ENCODE data around the gene PHACTR1. TPM values are rescaled to one million over a fixed set of nuclear protein-coding genes. Genes with fewer than 3 reads are reported as not detected.

The PHACTR1 gene
- total RNA-seq, 2 donors from 2014 or later = 6.0 to 12.9 TPM

DNA sequence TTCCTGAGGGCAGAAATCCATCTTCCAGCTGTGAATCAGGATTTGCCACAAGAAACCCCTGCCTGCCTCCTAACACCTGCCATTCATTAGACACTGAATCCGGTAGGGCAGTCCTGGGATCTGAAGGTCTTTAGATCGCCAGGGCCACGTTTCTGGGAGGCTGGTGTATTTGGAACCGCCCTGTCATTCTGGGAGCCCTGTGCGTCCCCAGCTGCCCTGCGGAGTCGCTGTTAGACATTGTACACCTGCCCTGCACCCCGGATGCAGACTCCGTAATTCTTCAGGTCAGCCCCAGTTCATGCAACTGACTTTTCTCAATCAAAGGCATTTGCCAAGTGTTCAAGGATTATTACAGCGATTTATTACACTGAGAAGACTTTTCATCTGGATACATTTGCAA lies 418.6 kb downstream of the PHACTR1 start:
- ATAC-seq = no peak
- Histone ChIP-seq H3K4me1 (peaks cover 8% of the 10 kb centered on the region), H3K4me3 (no peak overlapping the region), H3K36me3 (replicated peaks in 1 of 2; ENCODE audit: insufficient read depth in 1 of 2, low read depth in 2 of 2) (no peaks in the 10 kb centered on the region), H3K9me3 (no peaks in the 10 kb centered on the region), H3K27ac (no peak overlapping the region), H3K27me3 (no peaks in the 10 kb centered on the region)
- TF ChIP-seq, protein P1, sequence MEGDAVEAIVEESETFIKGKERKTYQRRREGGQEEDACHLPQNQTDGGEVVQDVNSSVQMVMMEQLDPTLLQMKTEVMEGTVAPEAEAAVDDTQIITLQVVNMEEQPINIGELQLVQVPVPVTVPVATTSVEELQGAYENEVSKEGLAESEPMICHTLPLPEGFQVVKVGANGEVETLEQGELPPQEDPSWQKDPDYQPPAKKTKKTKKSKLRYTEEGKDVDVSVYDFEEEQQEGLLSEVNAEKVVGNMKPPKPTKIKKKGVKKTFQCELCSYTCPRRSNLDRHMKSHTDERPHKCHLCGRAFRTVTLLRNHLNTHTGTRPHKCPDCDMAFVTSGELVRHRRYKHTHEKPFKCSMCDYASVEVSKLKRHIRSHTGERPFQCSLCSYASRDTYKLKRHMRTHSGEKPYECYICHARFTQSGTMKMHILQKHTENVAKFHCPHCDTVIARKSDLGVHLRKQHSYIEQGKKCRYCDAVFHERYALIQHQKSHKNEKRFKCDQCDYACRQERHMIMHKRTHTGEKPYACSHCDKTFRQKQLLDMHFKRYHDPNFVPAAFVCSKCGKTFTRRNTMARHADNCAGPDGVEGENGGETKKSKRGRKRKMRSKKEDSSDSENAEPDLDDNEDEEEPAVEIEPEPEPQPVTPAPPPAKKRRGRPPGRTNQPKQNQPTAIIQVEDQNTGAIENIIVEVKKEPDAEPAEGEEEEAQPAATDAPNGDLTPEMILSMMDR (IDR thresholded peaks at IDR 0.05) = no peak
- no peak for TF ChIP-seq POLR2A (IDR thresholded peaks at IDR 0.05)
- no peak for DNase-seq
- 80 to 90% methylated on average over 10 of the region's 10 CpGs for WGBS, 2 donors
- intact Hi-C loops (cut with DNase I) = no loop called here

DNA sequence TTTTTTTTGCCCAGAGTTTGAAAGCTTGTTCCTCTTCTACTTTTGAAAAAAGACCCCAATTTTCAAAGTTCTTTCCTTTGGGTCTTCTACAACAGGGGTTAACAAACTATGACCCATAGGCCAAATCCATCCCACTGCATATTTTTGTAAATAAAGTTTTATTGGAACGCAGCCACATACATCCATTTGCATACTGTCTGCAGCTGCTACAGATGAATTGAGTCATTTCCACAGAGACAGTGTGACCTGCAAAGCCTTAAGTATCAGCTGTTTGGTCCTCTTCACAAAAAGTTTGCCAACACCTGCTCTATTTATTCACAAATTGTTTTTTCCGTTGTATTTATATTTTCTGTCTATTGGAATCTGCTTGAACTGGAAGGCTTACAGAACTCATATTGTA lies 422.6 kb downstream of the PHACTR1 start:
- no peak overlapping the region for H3K27ac ChIP-seq
- no peaks in the 10 kb centered on the region for H3K9me3 ChIP-seq
- H3K27me3 ChIP-seq = no peaks in the 10 kb centered on the region
- ATAC-seq (no peak), DNase-seq (no peak)
- no peak overlapping the region for H3K4me3 ChIP-seq
- WGBS, 2 donors = 89 to 92% methylated on average over 2 of the region's 2 CpGs
- H3K36me3 ChIP-seq (replicated peaks in 1 of 2; ENCODE audit: insufficient read depth in 1 of 2, low read depth in 2 of 2) = no peaks in the 10 kb centered on the region
- intact Hi-C loops (cut with DNase I) = no loop called here
- TF ChIP-seq, protein P1 (IDR thresholded peaks at IDR 0.05) = no peak
- TF ChIP-seq POLR2A (IDR thresholded peaks at IDR 0.05) = no peak
- peaks cover 8% of the 10 kb centered on the region for H3K4me1 ChIP-seq

GRCh38 chr6:13140980-13141379 lies 424.4 kb downstream of the PHACTR1 start:
- DNase-seq (no peak), ATAC-seq (no peak)
- no peaks in the 10 kb centered on the region for H3K9me3 ChIP-seq
- H3K36me3 ChIP-seq (replicated peaks in 1 of 2; ENCODE audit: insufficient read depth in 1 of 2, low read depth in 2 of 2) = no peaks in the 10 kb centered on the region
- no peak for TF ChIP-seq POLR2A (IDR thresholded peaks at IDR 0.05)
- no peak overlapping the region for H3K27ac ChIP-seq
- intact Hi-C loops (cut with DNase I) = no loop called here
- H3K27me3 ChIP-seq = no peaks in the 10 kb centered on the region
- H3K4me3 ChIP-seq = no peak overlapping the region
- H3K4me1 ChIP-seq = peaks cover 26% of the 10 kb centered on the region
- 91% methylated on average over 1 of the region's 1 CpG for WGBS, 2 donors

DNA sequence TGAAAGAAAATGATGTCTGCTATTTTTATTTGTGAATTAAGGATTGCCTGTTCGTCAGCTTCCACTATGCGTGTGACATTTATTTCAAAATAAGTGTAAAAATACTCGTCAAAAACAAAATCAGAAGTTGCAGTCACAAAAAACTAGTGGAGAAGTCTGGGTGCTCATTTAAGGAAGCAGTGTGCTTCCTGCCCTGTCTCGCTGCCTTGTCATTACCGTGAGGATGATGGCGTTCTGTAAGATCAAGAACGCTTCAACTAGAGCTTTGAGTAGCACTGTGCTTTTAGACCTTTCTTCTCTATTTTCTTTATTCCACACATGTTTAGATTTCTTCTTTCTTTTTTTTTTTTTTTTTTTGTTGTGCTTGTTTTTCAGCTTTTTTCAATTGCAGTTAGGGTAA lies 424.8 kb downstream of the PHACTR1 start:
- H3K36me3 ChIP-seq (replicated peaks in 1 of 2; ENCODE audit: insufficient read depth in 1 of 2, low read depth in 2 of 2) = no peaks in the 10 kb centered on the region
- no peak overlapping the region for H3K4me3 ChIP-seq
- DNase-seq (no peak), ATAC-seq (no peak)
- 74 to 84% methylated on average over 7 of the region's 7 CpGs for WGBS, 2 donors
- H3K9me3 ChIP-seq = no peaks in the 10 kb centered on the region
- intact Hi-C loops (cut with DNase I) = no loop called here
- peaks cover 30% of the 10 kb centered on the region for H3K4me1 ChIP-seq
- no peak overlapping the region for H3K27ac ChIP-seq
- no peaks in the 10 kb centered on the region for H3K27me3 ChIP-seq
- TF ChIP-seq POLR2A (IDR thresholded peaks at IDR 0.05) = no peak
- TF ChIP-seq, protein P1 (IDR thresholded peaks at IDR 0.05) = no peak

DNA sequence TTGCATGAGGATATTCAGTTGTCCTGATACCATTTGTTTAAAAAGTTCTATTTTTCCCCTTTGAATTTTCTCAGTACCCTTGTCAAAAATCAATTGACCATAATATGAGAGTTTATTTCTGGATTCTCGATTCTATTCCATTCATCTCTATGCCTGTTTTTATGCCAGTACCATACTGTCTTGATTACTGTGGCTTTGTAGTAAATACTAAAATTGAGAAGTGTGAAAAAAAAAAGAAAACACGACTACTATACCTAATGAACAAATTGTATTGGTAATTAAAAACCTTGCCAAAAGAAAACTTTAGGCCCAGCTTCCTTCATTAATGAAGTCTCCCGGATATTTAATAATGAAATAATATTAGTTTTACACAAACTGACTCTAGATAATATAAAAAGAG lies 426.0 kb downstream of the PHACTR1 start:
- Histone ChIP-seq H3K36me3 (replicated peaks in 1 of 2; ENCODE audit: insufficient read depth in 1 of 2, low read depth in 2 of 2) (no peaks in the 10 kb centered on the region), H3K9me3 (no peaks in the 10 kb centered on the region), H3K27ac (no peak overlapping the region), H3K4me3 (no peak overlapping the region), H3K27me3 (no peaks in the 10 kb centered on the region), H3K4me1 (peaks cover 41% of the 10 kb centered on the region)
- no peak for DNase-seq
- no peak for ATAC-seq
- 88% methylated on average over 3 of the region's 3 CpGs for WGBS, 2 donors
- intact Hi-C loops (cut with DNase I) = no loop called here
- TF ChIP-seq, protein P1 (IDR thresholded peaks at IDR 0.05) = no peak
- TF ChIP-seq POLR2A (IDR thresholded peaks at IDR 0.05) = no peak
